ENCODE data around the gene KCNG2. TPM values are rescaled to one million over a fixed set of nuclear protein-coding genes. Genes with fewer than 3 reads are reported as not detected.

Gene KCNG2
- total RNA-seq, 1 experiment from 2014 or later: not detected

- H3K4me1 ChIP-seq (ENCODE audit: control insufficient read depth in 1 of 2, insufficient read depth in 2 of 2, low read length in 2 of 2): no peaks in the 10 kb centered on the region
- POLR2A ChIA-PET: no interaction called here
- no peak overlapping the region for H3K4me3 ChIP-seq (replicated peaks in 1 of 2; ENCODE audit: low read depth in 1 of 2, low read length in 2 of 2)
- no peak overlapping the region for H3K4me2 ChIP-seq (ENCODE audit: low read length)
- no peaks in the 10 kb centered on the region for H3K9me3 ChIP-seq (ENCODE audit: control insufficient read depth in 1 of 2, insufficient read depth in 1 of 2, low read depth in 1 of 2, low read length in 2 of 2)
- no peak overlapping the region for H3K27ac ChIP-seq (ENCODE audit: low read depth, low read length)
- no peaks in the 10 kb centered on the region for H3K9me2 ChIP-seq (ENCODE audit: insufficient read depth)
- H3K36me3 ChIP-seq (ENCODE audit: control insufficient read depth in 1 of 2, insufficient read depth in 2 of 2, low read length in 2 of 2): no peaks in the 10 kb centered on the region
- H3K27me3 ChIP-seq (ENCODE audit: insufficient read depth, low read length): no peaks in the 10 kb centered on the region
- no peak overlapping the region for H2AFZ ChIP-seq (ENCODE audit: low read depth, low read length, poor library complexity, severe bottlenecking)
- no peak overlapping the region for H3K9ac ChIP-seq (ENCODE audit: low read length)
- no TSS peak for BruUV-seq (replicated peaks)
- H4K20me1 ChIP-seq (ENCODE audit: insufficient read depth): no peaks in the 10 kb centered on the region
- ATAC-seq: no peak
- DNase-seq (ENCODE audit: low read depth, low spot score): no peak
- TF ChIP-seq POLR2A (IDR thresholded peaks at IDR 0.05; ENCODE audit: borderline replicate concordance, extremely low read depth, insufficient read depth, insufficient read length) (no peak), YY1 (IDR thresholded peaks at IDR 0.05; ENCODE audit: extremely low read depth, insufficient replicate concordance, low read depth, low read length) (no peak), POLR2AphosphoS5 (IDR thresholded peaks at IDR 0.05; ENCODE audit: low read depth, low read length) (no peak), RAD21 (IDR thresholded peaks at IDR 0.05; ENCODE audit: low read depth) (no peak), REST (IDR thresholded peaks at IDR 0.05; ENCODE audit: low read depth) (no peak)
- CTCF ChIA-PET: no interaction called here
- intact Hi-C loops (cut with micrococcal nuclease): no loop called here
- RAD21 ChIA-PET (ENCODE audit: low non-redundant PET in 1 of 2, low total read pairs in 2 of 2, uncharacterized antibody in 2 of 2, unreplicated experiment in 2 of 2): no interaction called here
- no peaks in the 10 kb centered on the region for H3K79me2 ChIP-seq (ENCODE audit: insufficient read depth, low read length)
These were observed 19.4 kb upstream of the KCNG2 start for GRCh38 chr18:79778291-79778791.

Data from HCT116 (cell line).